ENCODE results near the gene ADARB2.
"Not testable (repeated sequence)": the region's sequence is repeated elsewhere in the genome, so short reads cannot be mapped to it uniquely, and the experiment has no call there.

ADARB2 gene

DNA sequence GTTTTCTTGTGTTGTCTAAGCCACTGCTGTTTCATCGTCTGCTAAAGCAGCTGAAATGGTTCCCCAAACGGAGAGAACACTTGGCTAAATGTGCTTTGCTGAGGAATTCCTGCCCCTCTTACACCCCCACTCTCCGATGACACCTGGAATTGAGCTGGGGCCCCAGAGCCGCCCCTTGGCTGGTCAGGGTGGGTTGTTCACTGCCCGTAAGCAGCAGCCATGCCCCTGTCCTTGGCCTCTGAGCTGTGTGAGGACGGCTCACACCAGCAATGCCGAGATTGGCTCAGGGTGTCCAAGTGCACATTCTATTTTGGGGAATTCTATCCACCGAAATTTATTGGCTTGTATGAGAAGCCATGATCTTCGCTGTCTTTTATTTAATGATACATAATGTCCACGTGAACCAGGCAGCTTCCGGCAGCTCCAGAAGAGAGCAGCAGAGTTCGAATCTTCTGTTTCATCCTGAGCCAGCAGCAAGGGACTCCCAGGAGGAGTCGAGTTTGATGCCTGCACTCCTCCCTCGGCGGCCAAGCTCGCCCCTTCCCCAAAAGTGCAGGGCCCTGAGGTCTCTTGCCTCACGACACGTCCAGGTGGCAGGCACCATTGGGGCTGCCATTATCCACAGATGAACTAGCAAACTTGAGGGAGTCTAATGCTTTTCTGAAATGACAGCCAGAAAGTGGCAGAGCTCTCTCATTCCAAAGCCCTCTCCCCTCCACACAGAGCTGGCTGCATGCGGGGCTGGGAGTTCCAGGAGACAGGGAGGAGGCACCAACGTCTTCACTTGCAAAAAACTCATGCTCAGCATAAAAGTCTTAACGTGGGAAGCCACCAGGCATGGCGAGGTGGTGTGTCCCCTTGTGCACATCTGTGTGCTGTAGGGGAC lies 567.1 kb downstream of the ADARB2 start:
- DNase-seq (ENCODE audit: low read depth) = no peak

DNA sequence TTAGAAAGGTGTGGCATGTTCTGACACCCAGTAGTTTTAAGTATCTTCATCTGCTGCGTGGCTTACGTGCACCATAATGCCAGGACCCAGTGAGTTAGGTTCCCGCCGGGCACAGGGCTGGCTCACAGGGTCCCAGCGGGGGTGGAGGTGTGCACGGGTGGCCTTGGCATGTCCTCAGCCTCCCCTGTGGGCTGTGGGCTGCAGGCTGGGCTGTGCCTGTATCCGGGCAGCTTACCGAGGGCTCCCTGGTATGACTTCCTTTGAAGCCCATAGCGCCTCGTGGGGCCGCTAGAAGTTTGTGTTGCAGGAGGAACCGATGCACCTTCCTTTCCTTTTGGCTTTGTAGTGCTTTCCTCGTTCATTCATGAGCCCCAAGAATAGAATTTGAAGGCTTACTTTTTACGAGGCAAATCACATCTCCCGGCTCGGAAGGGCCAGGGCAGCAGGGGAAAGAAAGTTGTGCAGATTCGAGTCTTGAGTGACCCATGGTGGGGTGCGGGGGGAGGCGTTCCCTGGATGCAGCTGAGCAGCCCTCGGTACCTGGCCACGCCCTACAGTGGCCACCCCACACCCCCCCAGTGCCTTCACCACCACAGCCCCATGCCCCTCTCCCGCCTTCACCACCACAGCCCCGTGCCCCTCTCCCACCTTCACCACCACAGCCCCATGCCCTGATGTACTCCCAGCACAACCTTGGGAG lies 568.0 kb downstream of the ADARB2 start:
- no peak for DNase-seq (ENCODE audit: low read depth)

DNA sequence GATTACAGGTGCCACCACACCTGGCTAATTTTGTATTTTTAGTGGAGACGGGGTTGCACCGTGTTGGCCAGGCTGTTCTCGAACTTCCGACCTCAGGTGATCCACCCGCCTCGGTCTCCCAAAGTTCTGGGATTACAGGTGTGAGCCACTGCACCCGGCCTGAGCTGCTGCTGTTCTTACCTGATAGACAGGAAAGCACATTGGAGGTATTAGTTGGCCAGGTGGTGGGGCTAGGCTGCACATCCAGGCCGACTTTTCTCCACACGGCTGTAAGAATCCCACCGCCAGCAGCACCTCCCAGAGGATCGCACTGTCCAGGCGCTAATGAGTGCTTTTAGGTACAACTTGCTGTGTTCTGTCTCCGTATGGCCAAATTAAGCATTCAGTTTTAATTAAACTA lies 568.6 kb downstream of the ADARB2 start:
- no peak for DNase-seq (ENCODE audit: low read depth)

DNA sequence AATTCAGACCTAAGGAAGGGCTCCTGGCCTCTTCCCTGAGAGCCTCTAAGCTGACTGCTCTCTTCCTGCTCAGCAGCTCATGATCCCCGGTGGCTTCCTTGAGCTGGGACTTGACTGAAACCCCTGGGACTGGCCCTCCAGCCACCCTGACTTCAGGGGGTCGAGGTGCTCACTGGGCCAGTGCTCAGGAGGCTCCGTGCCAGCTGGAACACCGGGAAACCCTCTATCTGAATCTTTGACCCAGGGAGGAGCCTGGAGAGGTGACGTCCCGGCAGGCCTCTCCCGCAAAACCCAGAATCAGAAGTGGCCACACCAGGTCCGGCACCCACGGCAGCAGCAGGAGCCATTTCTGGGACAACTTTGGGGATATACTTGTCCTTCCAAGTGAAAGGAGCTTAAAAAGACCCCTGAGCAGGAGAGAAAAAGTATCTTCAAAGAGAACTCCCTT lies 570.5 kb downstream of the ADARB2 start:
- no peak for DNase-seq (ENCODE audit: low read depth)

DNA sequence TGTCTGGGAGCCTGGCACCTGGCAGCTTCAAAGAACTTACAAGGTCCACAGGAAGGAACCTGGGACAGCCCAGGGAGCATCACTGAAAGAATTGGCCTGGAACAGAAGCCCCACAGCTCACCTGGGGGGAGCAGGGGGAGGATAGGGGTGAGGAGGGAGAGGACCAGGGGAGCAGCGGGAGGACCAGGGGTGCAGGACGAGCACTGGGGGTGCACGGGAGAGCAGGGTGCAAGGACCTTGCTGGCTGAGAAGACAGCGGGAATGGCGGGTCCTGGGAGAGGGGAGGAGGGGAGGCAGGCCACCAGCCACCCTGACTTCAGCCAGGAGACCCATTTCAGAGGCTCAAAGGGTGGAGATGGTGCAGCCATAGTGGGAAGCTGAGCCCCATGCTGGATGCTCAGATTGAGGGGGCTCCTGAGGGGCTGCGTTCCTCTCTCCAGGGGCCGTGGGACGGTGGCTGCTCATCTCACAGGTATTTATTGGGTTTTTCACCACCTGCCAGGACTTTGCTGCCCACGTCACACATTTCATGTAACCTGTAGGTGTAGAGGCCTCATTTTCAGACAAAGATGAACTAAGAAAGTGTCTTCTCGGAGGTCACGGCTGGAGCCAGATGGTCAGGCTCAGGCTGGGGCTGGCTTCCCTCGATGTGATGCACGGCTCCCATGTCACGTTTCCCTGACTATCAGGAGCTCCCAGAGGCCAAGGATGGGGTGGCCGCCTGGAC lies 571.1 kb downstream of the ADARB2 start:
- DNase-seq (ENCODE audit: low read depth) = no peak

DNA sequence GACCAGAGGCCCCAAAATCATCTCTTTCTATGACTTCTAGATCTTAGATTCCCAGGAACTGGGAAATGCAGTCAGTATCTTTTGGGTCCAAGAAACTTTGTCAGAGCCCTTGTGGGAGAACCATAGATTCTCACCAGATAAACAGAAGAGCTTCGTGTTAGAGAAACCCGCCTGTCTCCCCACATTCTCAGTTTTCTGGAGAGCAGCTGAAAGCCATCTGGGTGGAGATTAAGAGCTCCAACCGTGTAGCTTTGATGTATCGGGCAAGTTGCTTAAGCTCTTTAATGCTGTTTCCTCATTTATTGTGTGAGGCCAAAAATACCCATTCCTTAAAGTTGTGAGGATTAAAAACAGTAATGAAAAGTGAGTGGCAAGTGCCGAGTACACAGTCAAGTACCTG lies 573.5 kb downstream of the ADARB2 start:
- no peak for DNase-seq (ENCODE audit: low read depth)

DNA sequence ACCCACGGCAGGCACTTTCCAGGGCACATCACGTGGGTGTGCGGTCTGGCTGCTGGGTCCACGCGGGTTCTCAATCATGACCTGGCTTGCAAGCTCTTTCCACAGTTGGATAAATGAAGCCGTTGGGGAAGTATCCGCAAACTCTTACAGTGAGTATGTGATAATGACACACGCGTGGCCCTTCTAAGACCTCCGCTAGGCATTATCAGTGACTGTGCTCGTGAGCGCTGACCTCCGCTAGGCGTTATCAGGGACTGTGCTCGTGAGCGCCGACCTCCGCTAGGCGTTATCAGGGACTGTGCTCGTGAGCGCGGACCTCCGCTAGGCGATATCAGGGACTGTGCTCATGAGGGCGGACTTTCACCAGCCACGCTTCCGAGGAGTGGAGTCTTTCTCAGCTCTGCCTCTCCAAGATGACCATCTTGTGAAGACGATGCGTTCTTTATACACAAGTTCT lies 574.1 kb downstream of the ADARB2 start:
- DNase-seq (ENCODE audit: low read depth) = no peak

DNA sequence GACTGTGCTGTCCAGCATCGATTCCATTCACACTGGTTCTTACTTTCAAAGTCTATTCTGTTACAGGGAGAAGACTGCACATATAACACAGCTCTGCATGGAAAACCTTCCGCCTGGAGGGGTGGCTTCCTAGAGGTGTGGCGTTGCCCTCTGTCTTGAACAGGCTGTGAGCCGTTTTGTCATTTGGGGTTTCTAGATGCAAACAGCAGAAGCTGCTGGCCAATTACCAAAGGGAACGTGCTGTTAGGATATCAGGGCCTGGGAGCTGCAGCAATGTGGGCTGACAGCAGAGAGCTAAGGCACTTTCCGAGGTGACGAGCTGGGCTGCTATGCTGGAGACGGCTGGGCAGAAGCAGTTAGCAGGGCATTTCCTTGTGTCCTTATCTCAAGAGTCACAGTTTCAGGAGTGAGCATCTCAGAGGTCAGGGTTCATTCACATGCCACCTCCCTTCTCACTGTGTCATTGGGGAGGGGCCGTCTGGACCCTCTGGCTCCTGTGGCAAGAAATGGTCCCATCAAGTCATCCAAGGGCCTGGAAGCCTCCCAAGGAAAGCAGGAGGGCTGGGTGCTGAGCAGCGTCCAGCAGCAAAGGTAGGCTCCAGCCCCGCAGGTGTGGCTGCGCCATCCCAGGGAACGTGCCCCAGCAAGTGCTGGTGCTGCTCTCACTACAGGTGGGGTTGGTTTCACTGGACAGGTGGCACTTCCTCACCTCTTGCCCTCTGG lies 574.7 kb downstream of the ADARB2 start:
- DNase-seq (ENCODE audit: low read depth) = no peak

DNA sequence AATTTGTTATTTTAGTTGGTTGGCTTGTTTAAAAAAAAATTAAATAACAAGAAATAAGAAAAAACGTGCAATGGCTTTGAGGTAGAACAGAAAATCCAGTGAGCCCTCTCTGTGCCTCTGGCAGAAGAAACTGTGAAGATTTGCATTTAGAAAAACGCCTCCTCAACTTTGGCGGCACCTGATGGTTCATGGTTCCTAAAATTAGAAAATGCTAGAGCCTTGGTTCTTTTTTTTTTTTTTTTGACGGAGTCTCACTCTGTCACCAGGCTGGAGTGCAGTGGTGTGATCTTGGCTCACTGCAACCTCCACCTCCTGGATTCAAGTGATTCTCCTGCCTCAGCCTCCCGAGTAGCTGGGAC lies 576.0 kb downstream of the ADARB2 start:
- not testable (repeated sequence) for DNase-seq (ENCODE audit: low read depth)

DNA sequence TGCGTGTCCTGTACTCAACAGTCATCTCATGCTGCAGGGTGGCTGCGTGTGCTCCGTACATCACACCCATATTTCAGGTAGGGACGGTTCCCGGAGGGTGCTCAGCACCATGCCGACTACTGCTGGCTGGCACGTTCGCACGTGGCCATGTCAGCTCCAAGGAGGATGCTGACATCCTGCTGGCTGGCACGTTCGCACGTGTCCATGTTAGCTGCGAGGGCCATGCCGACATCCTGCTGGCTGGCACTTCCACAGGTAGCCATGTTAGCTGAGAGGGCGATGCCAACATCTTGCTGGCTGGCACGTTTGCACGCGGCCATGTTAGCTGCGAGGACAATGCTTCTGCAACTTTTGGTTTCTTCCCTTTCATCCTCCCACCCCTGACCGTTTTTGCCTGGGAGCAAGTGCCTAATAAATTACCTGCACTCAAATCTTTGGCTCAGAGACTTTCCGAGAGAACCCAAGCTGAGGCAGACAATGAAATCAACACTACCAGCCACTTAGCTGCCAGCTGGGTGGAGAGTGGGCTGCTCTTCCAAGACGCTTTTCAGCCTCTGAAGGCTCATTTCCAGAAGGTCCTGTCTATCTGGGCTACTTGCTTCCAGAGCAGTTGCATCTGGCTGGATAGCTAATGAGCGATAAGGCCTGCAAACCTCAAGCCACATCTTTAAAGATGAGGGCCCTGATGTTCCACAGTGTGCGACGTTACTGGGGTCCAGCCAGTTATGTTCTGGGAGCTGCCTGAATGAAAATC lies 576.6 kb downstream of the ADARB2 start:
- DNase-seq (ENCODE audit: low read depth) = no peak

DNA sequence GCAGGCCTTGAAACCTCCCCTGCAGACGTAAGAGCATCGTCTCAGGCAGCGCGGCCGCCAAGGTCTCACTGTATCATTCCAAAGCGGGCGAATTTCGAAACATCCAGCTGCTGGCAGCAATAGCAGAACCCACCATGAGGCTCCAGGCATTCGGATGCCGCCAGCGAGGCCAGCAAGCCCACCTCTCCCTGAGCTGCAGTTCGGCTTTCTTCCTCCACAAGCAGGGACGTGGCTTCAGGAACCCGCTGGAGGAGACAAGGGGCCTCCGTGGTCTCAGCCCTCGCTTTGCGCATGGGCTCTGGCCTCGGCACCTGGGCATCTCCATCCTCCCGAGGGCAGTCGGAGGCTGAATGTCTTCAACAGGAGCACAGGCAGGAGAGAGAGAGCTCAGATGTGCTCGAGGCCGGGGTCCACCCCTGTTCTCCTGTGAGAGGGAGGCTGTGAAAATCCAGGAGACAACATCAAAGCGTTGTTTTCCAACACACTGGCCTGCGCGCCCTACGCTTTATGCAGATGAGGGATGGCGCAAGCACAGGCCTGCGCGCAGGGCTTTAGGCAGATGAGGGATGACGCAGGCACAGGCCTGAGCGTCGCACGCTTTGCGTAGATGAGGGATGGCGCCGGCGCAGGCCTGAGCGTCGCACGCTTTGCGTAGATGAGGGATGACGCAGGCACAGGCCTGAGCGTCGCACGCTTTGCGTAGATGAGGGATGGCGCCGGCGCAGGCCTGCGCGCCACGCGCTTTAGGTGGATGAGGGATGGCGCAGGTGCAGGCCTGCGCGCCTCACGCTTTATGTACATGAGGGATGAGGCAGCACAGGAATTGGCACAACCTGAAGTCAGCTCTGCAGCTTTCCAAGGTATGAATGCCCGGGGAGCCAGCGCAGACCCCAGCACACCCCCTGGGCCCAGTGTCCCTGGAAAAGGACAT lies 577.9 kb downstream of the ADARB2 start:
- DNase-seq (ENCODE audit: low read depth) = no peak

DNA sequence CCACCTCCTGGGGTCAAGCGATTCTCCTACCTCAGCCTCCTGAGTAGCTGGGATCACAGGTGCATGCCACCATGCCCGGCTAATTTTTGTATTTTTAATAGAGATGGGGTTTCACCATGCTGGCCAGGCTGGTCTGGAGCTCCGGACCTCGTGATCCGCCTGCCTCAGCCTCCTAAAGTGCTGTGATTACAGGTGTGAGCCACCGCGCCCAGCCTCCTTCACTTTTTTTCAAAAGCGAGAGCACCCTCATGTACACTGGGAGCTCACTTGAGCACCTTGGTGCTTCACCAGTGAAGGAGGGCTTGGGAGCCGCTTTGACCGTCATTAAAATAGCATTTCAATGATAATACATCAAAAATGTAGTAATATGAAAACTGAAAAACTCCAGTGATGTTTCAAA lies 578.8 kb downstream of the ADARB2 start:
- DNase-seq (ENCODE audit: low read depth) = not testable (repeated sequence)

DNA sequence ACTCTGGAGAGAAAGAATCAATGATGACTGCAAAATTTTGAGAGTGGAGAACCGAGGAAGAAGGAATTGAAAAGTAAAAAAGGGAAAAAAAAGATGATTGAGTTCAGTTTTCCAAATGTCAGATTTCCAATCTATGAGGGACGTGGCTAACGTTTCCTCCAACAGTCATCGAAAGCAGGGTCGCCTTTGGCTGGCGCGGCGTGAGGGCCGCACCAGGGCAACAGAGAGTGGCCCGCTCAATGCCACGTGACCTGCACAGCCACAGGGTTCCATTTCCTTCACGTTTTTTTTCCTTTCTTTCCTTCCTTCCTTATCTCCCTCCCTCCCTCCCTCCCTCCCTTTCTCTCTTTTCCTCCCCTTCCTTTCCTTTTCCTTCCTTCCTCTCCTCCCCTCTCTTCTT lies 579.3 kb downstream of the ADARB2 start:
- no peak for DNase-seq (ENCODE audit: low read depth)

DNA sequence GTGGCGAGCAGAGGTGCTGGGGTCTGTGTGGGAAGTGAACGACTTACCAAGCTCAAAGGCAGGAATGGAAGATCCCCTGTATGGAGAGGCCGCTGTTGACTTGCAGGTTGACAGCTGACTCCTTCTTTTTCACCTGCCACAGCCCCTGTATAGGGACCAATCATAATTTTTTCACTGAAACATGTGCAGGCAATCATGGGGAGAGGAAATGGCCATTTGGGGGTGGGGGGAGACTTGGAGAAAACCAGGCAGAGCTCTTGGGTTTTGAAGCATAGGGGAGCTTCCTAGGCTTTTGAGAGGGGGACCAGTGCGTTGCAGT lies 579.8 kb downstream of the ADARB2 start:
- DNase-seq (ENCODE audit: low read depth) = no peak

DNA sequence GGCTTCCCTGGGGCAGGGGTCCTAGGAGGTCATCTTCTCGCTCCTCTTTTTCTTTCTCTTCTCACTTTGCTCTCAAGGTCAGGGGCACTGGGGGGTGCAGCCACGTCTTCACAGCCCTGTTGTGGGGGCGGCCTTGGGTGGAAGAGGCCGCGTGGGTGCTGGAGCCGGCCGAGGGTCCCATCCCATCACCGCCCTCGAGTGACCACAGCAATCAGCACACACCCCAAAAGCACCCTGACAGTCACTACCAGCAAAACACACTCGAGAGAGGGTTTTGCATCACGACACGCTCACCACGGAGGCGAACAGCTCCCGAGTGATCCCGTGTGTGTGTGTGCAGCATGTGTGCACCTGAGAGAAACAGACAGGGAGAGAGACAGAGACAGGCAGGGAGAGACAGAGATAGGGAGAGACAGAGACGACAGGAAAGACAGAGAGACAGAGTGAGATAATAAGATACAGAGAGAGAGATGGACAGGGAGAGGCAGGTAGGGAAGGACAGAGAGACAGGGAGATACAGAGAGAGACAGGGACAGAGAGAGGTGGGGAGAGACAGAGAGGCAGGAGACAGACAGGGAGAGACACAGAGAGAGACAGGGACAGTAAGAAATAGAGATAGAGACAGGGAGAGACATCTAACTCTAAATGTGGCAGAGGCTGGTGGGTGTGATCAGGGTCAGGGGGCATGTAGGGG lies 580.3 kb downstream of the ADARB2 start:
- no peak for DNase-seq (ENCODE audit: low read depth)

DNA sequence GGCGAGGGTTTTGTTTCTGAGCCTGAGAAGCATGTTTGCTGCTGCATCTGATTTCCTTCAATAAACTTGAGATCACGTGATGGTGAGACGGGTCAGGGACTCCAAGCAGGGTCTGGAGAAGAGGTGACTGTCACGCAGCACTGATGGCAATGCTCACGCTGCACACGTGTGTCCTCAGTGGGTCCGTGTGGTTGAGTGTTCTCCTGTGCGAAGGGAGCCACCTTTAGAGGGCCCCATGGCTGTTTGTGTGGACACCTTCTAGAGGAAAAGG lies 580.8 kb downstream of the ADARB2 start:
- DNase-seq (ENCODE audit: low read depth) = no peak

DNA sequence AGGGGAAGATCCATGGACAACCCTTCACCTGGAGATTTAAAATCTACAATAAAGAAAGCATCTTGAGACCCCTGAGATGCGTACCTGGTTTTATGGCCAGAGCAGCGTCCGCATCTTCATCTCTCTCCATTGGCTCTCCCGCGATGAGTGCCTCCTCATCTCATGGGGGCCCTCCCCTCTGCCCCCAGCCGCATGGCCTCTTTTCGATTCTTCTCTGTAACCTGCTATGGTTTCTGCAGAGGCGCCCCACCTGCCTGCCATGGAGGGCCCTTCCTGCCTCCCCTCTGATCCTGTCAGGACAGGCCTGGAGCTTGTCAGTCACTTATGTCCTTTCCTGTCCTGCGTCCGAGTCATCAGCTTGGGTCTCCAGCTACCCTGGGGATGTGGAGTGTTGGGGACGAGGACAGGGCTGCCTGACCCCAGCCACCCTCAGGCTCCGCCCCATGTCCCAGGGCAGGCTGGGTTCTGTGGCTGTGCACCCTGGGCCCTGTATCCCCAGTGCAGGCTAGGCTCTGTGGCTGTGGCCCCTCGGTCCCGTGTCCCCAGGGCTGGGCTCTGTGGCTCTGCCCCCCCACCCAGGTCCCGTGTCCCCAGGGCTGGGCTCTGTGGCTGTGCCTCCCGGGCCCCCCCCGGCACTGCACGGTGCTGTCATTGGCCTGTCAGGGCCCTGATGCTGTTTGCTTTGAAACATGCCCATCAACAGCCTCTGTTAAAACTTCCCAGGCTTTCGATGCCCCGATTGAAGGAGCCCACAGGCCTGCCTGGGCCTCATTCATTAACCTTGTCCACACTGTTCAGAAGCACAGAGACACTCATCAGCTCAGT lies 581.3 kb downstream of the ADARB2 start:
- no peak for DNase-seq (ENCODE audit: low read depth)

DNA sequence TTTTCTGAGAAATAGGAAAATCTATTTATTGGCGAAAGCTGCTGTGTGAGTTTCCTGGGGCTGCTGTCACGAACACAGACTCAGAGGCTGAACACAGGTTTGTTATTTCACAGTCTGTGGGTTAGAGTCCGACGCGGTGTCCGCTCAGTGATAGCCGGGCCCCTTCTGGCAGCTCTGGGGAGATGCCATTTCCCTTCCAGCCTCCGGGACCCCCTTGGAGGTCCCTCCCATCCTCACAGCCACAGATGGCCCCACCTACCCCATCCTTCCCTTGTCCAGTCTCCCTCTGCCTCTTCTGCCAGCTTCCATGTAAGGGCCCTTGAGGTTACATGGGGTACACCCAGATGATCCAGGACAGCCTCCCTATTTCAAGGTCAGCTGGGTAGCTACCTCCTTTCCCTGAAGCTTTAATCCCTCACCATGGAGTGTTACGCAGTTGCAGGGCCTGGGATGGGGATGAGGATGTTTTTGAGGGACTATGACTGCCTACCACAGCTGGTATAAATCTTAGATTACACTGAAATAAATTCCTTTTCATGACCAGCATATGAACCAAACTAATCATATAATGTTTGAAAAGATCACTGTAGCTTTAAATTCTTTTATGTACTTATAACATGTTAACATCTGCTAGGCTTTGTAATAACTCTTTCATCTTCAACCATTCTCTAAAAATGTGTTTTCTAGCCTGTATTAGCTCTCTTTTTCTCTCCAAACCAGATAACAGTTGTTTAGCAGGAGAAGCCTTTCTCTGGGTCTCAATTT lies 582.6 kb downstream of the ADARB2 start:
- DNase-seq (ENCODE audit: low read depth) = no peak
